ENCODE measurements around the gene CDKAL1.

The CDKAL1 gene

DNA sequence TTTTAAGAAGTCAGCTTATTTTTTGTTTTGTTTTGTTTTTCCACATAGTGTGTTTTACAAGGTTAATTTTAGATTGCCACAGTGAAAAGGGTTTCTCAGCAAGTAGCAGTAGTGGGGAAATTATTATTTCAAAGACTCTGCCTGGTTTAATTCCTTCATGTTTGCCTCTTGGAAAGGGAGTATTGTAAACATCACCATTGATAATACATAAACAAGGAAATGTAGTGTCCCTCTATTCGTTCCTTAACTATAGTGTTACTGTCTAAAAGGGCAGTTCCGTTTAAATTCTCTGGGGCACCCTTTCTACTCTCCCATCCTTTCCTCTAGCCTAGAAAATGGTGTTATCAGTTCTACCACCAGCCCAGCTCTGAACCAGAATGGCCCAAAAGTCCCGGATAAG lies 668.3 kb downstream of the CDKAL1 start:
- DNase-seq (ENCODE audit: low read depth, low spot score) = no peak

DNA sequence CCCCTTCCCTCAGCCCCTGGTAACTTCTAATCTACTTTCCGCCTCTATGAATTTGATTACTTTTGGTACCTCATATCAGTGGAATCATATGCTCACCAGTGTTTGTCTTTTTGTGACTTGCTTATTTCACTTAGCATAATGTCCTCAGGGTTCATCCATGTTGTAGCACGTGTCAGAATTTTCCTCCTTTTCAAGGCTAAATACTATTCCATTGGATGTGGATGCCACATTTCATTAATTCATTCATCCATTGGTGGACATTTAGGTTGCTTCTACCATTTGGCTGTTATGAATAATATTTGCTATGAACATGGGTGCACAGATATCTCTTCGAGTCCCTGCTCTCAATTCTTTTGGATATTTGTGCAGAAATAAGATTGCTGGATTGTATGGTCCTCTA lies 670.7 kb downstream of the CDKAL1 start:
- no peak for DNase-seq (ENCODE audit: low read depth, low spot score)

DNA sequence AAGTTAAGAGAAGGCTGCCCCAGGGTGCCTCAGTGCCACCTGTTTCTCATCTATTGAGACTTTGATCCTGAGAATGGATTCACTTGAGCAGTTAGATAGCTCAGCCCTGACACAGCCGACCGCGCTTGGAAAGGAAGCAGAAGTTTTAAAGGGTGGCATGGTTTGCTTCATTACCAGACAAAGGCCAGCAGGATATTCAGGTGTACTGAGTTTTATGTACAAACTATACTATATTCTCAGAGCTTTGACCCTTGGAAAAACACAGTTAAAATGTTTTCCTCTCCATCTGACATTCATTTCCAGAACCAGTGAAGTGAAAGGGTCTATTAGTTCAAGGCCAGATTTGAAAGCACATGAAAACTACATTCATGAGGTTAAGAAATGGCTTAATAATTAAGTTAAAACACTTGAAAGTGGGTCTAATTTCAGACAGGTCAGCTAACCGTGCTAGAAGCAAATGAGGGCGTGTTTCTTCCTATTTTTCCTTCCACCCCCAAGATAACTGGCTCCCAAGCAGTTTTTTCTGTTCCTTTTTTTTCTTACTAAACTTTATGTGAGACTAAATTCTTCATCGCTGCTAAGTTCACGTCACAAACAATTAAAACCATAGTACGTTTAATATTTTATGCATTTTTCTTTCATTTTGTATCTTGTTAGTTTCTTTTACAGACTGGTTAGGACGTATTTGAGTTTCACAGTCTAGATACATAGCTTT lies 674.0 kb downstream of the CDKAL1 start:
- DNase-seq (ENCODE audit: low read depth, low spot score) = no peak

DNA sequence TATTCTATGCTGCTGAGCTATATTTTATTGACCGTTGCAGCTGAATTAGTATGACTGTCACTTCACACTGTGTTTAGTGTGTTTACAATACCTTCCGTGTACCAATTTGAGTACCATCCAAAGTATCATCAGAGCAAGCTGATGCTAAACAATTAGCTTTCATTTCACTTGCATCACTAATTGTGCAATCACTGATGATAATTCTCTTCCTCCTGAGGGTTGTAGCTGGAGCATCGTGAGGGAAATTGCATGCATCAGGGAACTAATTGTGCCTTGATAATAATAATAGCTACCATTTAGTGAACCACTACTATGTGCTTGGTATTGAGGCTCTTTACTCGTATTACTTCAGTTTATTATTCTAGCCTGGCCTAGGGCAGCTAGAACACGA lies 674.5 kb downstream of the CDKAL1 start:
- no peak for DNase-seq (ENCODE audit: low read depth, low spot score)

DNA sequence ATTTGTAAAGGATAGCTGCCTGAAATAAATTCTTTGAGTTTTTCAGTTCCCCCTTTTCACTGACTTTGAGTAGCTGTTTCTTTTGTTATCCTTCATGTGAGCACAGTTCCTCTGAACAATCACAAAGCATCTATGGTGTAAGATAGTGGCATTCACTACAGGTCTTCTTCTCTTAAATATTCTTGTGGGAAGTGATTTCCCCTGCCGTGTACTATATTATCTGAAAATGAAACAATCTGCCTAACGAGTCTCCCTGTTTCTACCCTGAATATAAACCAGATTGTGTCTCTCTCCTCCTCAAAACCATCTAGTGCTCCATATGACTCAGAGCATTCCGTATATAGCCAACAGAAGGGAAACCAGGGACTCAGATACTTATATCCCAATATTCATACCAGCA lies 679.2 kb downstream of the CDKAL1 start:
- no peak for DNase-seq (ENCODE audit: low read depth, low spot score)

DNA sequence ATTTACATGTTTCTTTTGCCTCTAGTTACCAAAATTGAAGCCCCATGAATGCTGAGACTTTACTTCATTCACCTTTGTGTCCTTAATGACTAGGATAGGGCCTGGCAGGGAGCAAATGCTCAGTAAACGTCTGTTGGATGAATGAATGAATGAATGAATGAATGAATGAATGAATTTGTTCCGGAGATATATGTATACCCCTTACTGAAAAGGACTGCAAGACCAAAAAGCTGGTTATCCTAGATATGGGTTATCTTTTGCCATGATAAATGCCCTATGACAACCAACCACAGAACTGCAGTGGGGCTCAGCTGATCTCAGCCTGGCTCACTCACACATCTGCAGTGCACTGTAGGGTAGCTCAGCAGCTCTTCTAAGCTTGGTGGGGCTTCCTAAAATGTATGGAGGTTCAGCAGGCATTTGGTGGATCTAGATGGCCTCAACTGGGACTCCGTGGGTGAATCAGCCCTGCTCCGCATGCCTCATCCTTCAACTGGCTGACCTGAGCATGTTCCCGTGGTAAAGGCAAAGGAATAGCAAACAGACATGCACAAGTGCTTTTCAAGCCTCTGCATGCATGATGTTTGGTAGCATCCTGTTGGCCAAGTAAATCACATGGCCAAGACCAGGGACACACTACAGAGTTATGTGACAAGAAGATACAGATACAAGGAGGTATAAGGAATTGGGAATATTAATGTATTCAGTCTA lies 680.6 kb downstream of the CDKAL1 start:
- no peak for DNase-seq (ENCODE audit: low read depth, low spot score)

DNA sequence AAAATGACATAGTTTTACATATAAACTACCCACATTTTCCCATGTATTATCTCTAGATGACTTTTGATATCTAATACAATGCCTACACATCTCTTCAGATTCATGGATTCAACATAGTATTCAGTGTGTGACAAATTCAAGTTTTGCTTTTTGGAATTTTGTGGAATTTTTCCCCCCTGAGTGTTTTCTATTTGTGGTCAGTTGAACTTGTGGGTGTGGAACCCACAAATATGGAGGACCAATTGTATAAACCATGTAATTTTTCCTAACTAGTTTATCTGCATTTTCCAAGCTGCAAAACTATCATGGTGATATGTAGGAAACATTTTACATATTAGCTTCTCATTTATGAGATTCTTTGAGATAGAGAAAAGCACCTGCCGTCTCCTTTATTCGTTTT lies 685.0 kb downstream of the CDKAL1 start:
- no peak for DNase-seq (ENCODE audit: low read depth, low spot score)

DNA sequence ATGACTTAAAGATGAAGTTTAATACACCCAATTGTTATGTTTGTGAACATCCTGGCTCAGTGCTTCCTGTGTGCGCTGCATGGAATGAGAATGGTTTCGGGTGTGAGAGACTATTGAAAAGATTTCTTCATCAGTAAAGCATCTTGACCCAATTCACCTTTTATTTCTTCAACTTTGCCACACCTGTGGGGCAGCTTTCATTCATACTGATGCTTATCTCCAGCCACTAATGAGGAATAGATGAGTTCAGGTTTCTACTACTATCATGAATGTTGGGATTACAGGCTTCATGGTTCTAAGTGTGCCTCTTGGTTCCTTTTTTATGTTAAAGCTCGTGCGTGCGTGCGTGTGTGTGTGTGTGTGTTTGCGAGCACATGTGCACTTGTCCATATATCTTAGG lies 685.6 kb downstream of the CDKAL1 start:
- DNase-seq (ENCODE audit: low read depth, low spot score) = no peak

DNA sequence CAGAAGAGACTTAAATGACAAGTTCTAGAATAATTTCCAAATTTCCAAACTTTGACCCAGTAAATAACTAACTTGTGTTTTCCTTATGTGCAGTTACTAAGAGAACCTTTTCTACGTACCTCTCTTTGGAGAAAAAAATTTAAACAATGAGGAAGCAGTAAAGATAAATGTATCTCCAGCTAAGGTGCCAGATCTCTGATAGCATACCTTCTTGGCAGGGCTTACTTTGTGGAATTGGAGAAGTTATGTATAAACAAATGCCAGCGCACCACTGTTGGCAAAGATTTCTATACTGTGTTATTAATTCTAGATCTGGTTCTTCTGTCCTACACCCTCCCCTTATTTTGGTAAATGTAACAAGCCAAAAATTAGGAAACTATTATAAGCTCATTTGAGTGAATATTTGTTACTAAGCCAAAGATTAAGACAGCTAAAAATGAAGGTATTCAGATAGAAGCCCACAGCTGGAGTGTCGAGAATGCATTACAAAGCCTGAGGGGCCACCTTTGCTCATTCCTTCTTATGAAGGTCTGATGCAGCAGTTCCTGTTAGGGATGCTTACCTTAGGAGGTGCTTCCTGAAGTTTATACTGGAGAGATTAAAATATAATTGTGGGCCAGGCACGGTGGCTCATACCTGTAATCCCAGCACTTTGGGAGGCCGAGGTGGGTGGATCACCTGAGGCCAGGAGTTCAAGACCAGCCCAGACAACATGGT lies 686.2 kb downstream of the CDKAL1 start:
- no peak for DNase-seq (ENCODE audit: low read depth, low spot score)

DNA sequence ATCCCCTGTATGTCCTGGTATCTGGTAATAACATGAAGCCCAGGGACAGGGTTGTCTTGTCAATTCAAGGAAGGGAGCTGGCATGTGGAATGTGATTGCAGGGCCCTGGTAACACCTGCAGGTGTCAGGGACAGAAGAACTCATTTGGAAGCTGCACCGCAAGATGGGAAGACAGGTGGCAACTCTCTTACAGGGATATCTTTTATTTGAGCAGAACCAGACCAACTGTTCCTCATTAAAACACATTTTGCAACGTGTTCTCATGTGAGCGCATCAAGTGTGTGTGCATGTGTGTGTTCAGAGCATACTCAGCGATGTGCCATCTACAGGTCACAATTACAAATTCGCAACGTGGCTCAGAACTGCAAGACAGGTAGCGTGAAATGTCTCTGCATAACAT lies 688.4 kb downstream of the CDKAL1 start:
- no peak for DNase-seq (ENCODE audit: low read depth, low spot score)

DNA sequence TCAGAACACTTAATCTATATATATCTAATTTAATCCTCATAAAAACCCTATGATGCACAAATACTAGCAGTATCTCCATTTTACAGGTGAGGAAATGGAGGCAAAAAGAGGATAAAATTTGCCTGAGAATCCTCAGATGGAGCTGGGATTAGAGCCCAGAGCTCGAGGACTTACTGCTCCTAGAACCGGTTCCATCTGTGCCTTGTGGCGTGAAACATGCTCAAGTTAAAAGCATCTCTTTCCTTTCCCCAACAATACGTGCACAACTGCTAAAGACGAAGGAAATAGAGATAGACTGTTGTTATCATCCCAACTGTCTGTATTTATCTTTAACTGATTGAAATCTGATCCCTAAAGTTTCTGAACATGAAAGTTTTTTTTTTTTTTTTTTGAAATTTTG lies 691.7 kb downstream of the CDKAL1 start:
- no peak for DNase-seq (ENCODE audit: low read depth, low spot score)

DNA sequence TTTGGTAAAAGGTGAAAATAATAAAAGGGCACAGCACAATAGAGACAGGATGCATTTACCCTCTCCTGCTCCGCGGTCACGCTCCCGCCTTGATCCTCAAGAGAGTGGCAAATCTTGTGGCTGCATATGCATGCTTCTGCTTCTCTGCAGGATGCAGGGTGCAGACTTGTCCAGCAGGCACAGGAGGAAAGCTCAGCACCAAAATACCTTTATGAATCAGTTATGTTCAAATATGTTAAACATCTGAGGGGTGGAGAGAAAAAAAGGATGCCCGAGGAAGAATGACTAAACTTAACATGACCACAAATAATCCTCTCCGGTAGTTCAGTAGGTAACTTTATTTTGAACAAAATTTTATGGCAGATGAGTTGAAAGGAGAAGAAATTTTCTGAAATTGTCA lies 693.2 kb downstream of the CDKAL1 start:
- no peak for DNase-seq (ENCODE audit: low read depth, low spot score)

DNA sequence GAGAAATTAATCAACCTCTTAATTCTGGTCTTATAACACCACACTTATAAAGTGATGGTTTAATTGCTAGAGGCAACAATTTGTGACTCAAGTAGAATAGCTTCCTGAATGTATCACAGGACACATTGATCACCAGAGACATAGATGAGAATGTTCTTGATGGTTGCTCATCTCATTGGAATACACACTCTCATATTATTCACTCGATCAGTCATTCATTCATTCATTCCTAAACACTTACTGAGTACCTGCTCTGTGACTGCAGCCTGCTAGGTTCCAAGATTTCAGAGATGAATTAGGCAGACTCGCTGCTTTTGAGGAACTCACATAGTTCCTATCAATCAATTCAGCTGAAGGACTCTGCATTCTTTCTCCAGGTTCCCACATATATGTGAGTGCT lies 694.2 kb downstream of the CDKAL1 start:
- DNase-seq (ENCODE audit: low read depth, low spot score) = no peak

DNA sequence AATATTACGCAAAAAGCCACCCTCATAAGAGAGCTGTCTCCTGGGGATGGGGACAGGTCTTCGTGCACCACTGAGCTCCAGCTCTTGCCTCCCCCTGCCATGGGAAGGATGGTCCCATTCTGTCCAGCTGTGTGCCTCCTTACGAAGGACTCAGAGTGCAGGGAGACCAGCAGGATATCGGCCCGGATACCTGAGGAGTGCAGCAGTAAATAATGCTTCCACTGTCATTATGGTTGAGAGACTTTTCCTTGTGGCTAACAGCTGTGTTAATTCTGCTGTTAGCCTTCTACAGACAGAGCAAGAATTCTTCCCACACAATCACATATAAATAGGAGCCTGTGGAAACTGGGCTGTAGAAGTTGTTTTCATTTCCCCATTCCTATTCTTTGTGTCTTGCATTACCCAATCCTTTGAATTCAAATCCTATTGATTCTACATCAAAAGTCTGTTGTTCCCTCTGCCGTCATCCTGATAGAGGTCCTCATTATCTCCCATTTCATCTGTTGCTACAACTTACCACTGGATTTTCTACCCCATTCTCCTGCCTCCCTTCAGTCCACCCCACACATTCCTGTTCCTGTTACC lies 694.7 kb downstream of the CDKAL1 start:
- no peak for DNase-seq (ENCODE audit: low read depth, low spot score)

DNA sequence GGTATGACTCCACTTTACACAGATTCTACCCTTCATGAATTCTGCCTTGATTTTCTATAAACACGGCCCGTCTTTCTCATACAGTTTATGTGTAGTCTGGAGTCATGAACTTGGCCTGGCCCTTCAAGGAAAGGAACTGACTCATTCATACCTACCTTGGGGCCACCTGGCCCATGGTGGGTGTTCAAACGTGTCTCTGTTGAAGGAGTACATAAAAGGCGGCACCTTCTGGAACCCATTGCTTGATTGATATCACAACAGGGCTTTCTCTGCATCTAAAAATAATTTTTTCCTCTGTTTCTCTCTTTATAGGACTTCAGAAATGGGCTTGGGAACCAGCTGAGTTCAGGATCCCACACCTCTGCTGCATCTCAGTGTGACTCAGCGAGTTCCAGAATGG lies 696.3 kb downstream of the CDKAL1 start:
- no peak for DNase-seq (ENCODE audit: low read depth, low spot score)

DNA sequence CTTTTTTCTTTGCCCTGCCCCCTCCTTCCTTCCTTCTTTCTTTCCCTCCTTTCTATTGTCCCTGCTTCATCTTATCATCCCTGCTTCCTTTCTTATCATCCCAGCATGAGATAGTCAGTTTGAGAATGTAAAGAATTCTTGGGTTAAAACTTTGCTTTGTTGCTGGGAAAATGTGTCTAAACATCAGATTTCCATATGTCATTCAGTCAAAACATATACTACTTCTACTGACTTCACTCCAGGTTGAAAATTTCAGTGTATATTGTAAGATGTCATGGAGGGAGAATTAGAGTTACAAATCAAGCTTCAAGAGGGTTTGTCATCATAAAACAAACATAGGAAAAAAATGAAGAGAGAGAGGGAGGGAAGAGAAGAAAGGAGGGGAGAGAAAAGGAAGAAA lies 700.9 kb downstream of the CDKAL1 start:
- DNase-seq (ENCODE audit: low read depth, low spot score) = no peak

DNA sequence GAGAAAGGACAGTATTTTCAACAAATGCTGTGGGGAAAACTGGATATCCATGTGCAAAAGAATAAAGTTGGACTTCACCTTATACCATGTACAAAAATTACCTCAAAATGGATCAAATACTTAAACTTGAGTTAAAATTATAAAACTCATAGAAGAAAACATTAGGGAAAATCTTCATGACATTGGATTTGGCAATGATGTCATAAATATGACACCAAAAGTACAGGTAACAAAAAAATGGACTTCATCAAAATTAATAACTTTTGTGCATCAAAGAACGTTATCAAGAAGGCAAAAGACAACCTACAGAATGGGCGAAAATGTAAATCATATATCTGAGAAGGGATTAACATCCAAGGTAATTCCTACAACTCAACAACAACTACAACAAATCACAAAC lies 704.0 kb downstream of the CDKAL1 start:
- no peak for DNase-seq (ENCODE audit: low read depth, low spot score)

DNA sequence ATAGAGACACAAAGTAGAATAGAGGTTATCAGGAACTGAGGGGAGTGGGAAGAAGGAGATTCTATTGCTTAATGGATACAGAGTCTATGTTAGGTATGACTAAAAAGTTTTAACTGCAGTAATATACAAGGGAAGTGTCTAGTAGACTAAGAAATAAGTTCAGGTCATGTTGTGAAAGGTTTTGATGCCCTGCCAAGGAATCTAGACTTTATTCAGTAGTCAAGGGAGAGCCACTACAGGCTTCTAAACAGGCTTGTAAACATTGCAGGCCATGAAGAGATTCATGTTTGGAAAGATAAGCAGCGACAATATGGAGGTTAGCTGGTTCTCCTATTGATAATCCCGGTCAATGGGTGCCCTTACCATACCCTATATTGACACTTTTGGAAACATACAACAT lies 706.5 kb downstream of the CDKAL1 start:
- no peak for DNase-seq (ENCODE audit: low read depth, low spot score)

DNA sequence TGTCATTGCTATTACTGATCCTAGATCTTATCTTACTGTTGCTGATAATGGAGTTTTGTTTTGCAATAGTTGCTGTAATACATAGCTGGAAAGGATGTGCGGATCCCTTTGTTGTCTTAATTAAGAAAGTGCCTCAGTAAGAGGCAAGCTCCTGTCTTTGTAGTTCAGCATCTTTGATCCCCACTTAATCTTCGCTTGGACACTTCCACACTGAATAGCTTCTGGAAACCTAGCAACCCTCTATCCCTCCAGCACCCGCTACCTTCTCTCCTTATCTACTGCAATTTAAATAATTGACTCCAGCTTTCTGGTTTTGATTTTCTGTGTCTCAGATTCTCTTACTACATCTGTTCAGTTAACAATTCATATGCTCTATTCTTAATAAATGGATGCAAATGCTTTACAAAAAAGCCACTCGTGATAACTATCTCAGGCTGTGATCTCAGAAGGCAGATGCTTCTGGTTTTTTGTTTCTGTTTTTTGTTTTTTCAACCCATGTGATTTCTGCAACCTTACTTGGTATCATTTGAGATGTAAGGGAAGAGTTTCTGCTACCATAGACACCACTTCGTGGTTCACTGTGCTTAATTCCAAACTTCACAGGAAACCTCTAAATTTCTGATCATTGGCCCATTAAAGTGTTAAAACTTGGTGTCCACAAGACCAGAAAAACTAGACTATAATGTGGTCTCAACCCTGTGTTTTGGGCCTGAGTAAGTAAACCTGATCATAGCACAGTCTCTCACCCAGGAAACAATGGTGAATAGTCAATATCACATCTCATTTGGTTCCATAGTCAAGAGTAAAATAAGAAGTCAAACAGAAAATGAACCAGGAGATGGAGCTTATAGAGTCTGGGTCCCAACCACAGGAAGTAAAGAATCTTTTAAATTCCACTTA lies 707.2 kb downstream of the CDKAL1 start:
- no peak for DNase-seq (ENCODE audit: low read depth, low spot score)

DNA sequence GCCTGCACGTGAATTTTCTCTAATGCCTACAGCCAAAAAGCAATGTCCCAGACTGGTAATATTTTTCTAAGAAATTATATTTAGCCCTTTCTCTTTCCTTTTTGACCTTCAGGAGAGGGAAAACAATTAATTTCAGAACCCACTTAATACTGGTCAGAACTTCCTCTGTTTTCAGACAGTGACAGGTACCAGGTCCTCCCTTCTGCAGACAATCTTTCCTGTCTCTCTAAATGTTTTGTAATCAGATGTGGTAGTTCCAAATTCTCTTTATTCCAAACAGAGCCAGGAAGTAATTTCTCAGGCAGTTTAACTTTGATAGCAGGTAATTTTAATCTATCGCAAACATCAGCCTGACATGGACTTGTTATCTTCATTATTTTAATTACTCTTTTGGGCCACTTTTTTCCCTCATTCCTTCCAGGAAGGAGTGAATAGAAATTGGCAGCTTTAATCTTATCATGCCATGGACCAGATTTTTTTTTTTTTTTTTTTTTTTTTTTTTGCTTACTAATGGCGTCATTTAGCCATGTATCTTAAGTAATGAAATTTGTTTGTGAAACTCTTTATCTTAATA lies 710.7 kb downstream of the CDKAL1 start:
- no peak for DNase-seq (ENCODE audit: low read depth, low spot score)

DNA sequence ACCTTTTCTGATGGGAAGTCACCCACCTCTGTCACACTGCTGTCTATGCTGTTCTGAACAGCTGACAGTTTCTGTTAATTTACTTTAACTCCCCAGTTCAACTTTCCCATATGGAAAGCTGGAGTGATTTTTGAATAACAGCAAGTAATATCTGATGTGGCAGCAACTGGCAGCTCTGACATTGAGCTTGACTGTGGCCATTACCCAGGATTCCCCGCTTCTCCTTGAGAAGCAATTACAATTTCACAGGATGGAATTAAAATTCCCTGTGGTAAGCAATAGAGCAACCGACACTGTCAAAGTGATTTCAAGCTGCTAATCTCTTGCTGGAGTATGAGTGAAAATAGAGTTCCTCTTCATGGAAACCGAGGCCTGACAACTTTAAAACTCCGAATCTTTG lies 711.2 kb downstream of the CDKAL1 start:
- DNase-seq (ENCODE audit: low read depth, low spot score) = no peak
